Natural killer cell (primary cell): Measurements from ENCODE around the gene RRAGD. TPM values are rescaled to one million over a fixed set of nuclear protein-coding genes. Genes with fewer than 3 reads are reported as not detected.

Experiments used
- ATAC-seq, 3 donors: fragments of 150-1000 bp in 2 of 3; fragments of 200-7000 bp in 1 of 3; cut with Tn5 transposase; 1 replicate in 1 of 3; 2 replicates in 2 of 3; pipeline ENCODE4 v1.10.0; 2021; ENCODE audit warnings: mild to moderate bottlenecking in 2 of 3, moderate library complexity in 2 of 3
- DNase-seq, 2 donors: peaks; one replicate each; pipeline versions ENCODE4 v3.0.0 to v3.0.0-alpha.2; 2013 to 2021; ENCODE audit warnings: mixed read lengths in 1 of 2
- H3K27ac ChIP-seq: one replicate; pipeline ENCODE4 v1.5.1; 2013; ENCODE audit warnings: mild to moderate bottlenecking, low read length
- H3K27me3 ChIP-seq: one replicate; pipeline ENCODE4 v1.6.1; 2013; ENCODE audit warnings: low read length; ENCODE audit not compliant: control insufficient read depth, insufficient read depth
- H3K36me3 ChIP-seq: one replicate; pipeline ENCODE4 v1.6.1; 2013; ENCODE audit warnings: low read length; ENCODE audit not compliant: control insufficient read depth, insufficient read depth
- H3K4me1 ChIP-seq: one replicate; pipeline ENCODE4 v1.6.1; 2013; ENCODE audit warnings: low read length; ENCODE audit not compliant: control insufficient read depth, insufficient read depth
- H3K4me3 ChIP-seq: one replicate; pipeline ENCODE4 v1.5.1; 2013; ENCODE audit warnings: low read length
- H3K9me3 ChIP-seq: one replicate; pipeline ENCODE4 v1.6.1; 2013; ENCODE audit warnings: low read length; ENCODE audit not compliant: control insufficient read depth, insufficient read depth
- H3K27ac Mint-ChIP-seq, 2 donors: one replicate each; pipeline ENCODE4 v1.8.0; 2022; ENCODE audit warnings: mild to moderate bottlenecking in 2 of 2, mixed read lengths in 2 of 2, moderate library complexity in 1 of 2
- H3K27me3 Mint-ChIP-seq, 2 donors: one replicate each; pipeline ENCODE4 v1.8.0; 2022; ENCODE audit warnings: low read depth in 2 of 2, mixed read lengths in 2 of 2
- H3K36me3 Mint-ChIP-seq: one replicate; pipeline ENCODE4 v1.8.0; 2022; ENCODE audit warnings: mixed read lengths
- H3K4me1 Mint-ChIP-seq, 2 donors: one replicate each; pipeline ENCODE4 v1.8.0; 2022; ENCODE audit warnings: mixed read lengths in 2 of 2
- H3K4me3 Mint-ChIP-seq: one replicate; pipeline ENCODE4 v1.8.0; 2022; ENCODE audit warnings: mild to moderate bottlenecking, moderate library complexity, mixed read lengths
- H3K9me3 Mint-ChIP-seq, 2 donors: one replicate each; pipeline ENCODE4 v1.8.0; 2022; ENCODE audit warnings: mixed read lengths in 2 of 2
- CTCF ChIP-seq: fragments of 200-600 bp; IDR thresholded peaks from one replicate; pipeline ENCODE4 v1.8.0; 2022; ENCODE audit warnings: antibody characterized with exemption
- WGBS: methylation state at CpG from one replicate; pipeline ENCODE4 v1.1.7; 2013; ENCODE audit warnings: missing lambda C conversion rate; ENCODE audit not compliant: insufficient coverage; 5-methylcytosine and 5-hydroxymethylcytosine counted together
- intact Hi-C: fragments of 100-400 bp; cut with micrococcal nuclease; formaldehyde crosslinking; loops from one replicate; pipeline ENCODE4 v1.14.2; 2022
- total RNA-seq, 4 donors: library from RNA; stranded (reverse); fragments of 120-200 nt in 1 of 4; gene quantifications; one replicate each; pipeline versions ENCODE4 v1.2.3 to v1.2.4, GENCODE V29; 2013 to 2022

The RRAGD gene
- 1 to 10 TPM in 2 of 3 donors, under 1 TPM in 1; 0.43 to 4.4 (median 1.8) TPM for total RNA-seq
- total RNA-seq (2013) = 4.3 TPM

- ATAC-seq (peak; percentile 83 to 89 (median 85)), DNase-seq (peak; percentile 47 to 74)
- Mint-ChIP-seq H3K27ac (peak within 1 kb of the TSS in 1 of 2 donors; percentile 82), H3K4me1 (peaks cover 5 to 18% of the 10 kb centered on the region in 2 donors), H3K27me3 (peaks cover 30 to 51% of the 10 kb centered on the region in 2 donors), H3K4me3 (peak within 1 kb of the TSS; percentile 91), H3K9me3 (no peaks in the 10 kb centered on the region), H3K36me3 (no peaks in the 10 kb centered on the region)
- H3K4me3 ChIP-seq = peak within 1 kb of the TSS; percentile 49
- peaks cover 19% of the 10 kb centered on the region for H3K4me1 ChIP-seq
- intact Hi-C loops = no loop called here
- H3K36me3 ChIP-seq = no peaks in the 10 kb centered on the region
- no peak within 1 kb of the TSS for H3K27ac ChIP-seq
- whole genome bisulfite sequencing = under 1% methylated on average over 80 of the region's 85 CpGs
- H3K27me3 ChIP-seq = peaks cover 16% of the 10 kb centered on the region
- TF ChIP-seq CTCF = no peak
- no peaks in the 10 kb centered on the region for H3K9me3 ChIP-seq
Observed at GRCh38 chr6:89412071-89413005, at the start of gene RRAGD. RRAGD (minus strand) TSS chr6:89412273; CDS start chr6:89411993, 280 bp downstream.

GRCh38 chr6:89460713-89461112 is 48.6 kb upstream of the RRAGD start:
- Histone ChIP-seq H3K9me3 (no peaks in the 10 kb centered on the region), H3K27ac (no peak overlapping the region), H3K27me3 (no peaks in the 10 kb centered on the region), H3K36me3 (no peaks in the 10 kb centered on the region), H3K4me3 (no peak overlapping the region), H3K4me1 (no peaks in the 10 kb centered on the region)
- no peak for ATAC-seq
- no peak for DNase-seq
- H3K27me3 Mint-ChIP-seq = no peaks in the 10 kb centered on the region
- no peak overlapping the region for H3K4me3 Mint-ChIP-seq
- no peaks in the 10 kb centered on the region for H3K4me1 Mint-ChIP-seq
- H3K36me3 Mint-ChIP-seq = no peaks in the 10 kb centered on the region
- 91% methylated on average over 7 of the region's 7 CpGs for WGBS
- intact Hi-C loops = no loop called here
- no peak overlapping the region for H3K27ac Mint-ChIP-seq
- TF ChIP-seq CTCF = no peak
- H3K9me3 Mint-ChIP-seq = peaks cover 0 to under 1% of the 10 kb centered on the region in 2 donors

GRCh38 chr6:89459501-89459900 is 47.4 kb upstream of the RRAGD start:
- intact Hi-C loops = no loop called here
- H3K36me3 Mint-ChIP-seq = no peaks in the 10 kb centered on the region
- no peak overlapping the region for H3K4me3 Mint-ChIP-seq
- H3K27me3 Mint-ChIP-seq = no peaks in the 10 kb centered on the region
- WGBS = no CpG with 5 or more reads among the region's 1 CpG
- no peak for TF ChIP-seq CTCF
- H3K27ac Mint-ChIP-seq = no peak overlapping the region
- H3K4me1 Mint-ChIP-seq = no peaks in the 10 kb centered on the region
- no peaks in the 10 kb centered on the region for H3K9me3 ChIP-seq
- no peak overlapping the region for H3K27ac ChIP-seq
- DNase-seq = no peak
- H3K4me3 ChIP-seq = no peak overlapping the region
- no peaks in the 10 kb centered on the region for H3K27me3 ChIP-seq
- no peaks in the 10 kb centered on the region for H3K36me3 ChIP-seq
- H3K4me1 ChIP-seq = no peaks in the 10 kb centered on the region
- peaks cover 0 to 5% of the 10 kb centered on the region in 2 donors for H3K9me3 Mint-ChIP-seq
- ATAC-seq = no peak
